A673 (cell line): ENCODE results near the gene ANKS1B.

Source experiments
- CTCF ChIP-seq: fragments of 300-800, 200-600 bp; sonication (generic); conservative IDR thresholded peaks from 2 replicates; pipeline ENCODE4 v1.5.1; 2017; ENCODE audit warnings: low read depth, mild to moderate bottlenecking, antibody characterized with exemption, low read length, moderate library complexity, mixed read lengths
- EZH2 ChIP-seq: fragments of 200-600 bp; sonication (generic); IDR thresholded peaks from 2 replicates; pipeline ENCODE4 v1.6.1; 2017; ENCODE audit warnings: borderline replicate concordance, low read depth, mild to moderate bottlenecking, mixed read lengths, antibody characterized with exemption, low read length; ENCODE audit not compliant: poor library complexity, severe bottlenecking

DNA sequence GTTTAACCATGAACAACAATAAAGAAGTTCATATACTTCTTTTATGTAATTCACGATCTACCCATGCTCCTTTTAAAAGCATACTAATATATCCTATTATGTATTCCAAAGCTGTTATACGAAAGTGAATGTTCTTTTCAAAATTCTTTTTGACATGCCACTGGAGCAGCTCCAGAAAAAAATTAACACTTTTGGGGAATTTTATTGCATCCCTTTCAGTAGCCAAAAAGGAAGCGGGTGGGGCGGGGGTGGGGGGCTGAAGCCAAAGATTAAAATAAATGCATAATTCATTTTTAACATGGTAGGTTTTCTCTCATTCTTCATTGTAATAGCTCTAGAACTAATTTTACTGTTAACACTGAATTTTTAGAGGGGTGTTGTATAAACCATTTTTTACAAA, 123.0 kb downstream of the ANKS1B start:
- TF ChIP-seq CTCF (no peak), EZH2 (no peak)
